Measurements from ENCODE around the gene TMEM106B. TPM values are rescaled to one million over a fixed set of nuclear protein-coding genes. Genes with fewer than 3 reads are reported as not detected.

The TMEM106B gene
- total RNA-seq, 1 experiment from 2014 or later = 33.7 TPM

- no TSS peak for BruUV-seq (replicated peaks)
- Mint-ChIP-seq H3K4me3 (ENCODE audit: unreplicated experiment) (no peak overlapping the region), H3K4me1 (ENCODE audit: insufficient read depth, unreplicated experiment) (no peaks in the 10 kb centered on the region), H3K27ac (ENCODE audit: low read depth, unreplicated experiment) (no peak overlapping the region), H3K9me3 (ENCODE audit: unreplicated experiment) (no peaks in the 10 kb centered on the region), H3K27me3 (ENCODE audit: insufficient read depth, unreplicated experiment) (no peaks in the 10 kb centered on the region), H3K36me3 (ENCODE audit: insufficient read depth, unreplicated experiment) (no peaks in the 10 kb centered on the region)
- ChIA-PET POLR2A (no interaction called here), CTCF (interaction anchor here (0.8 kb wide), 1 partner anchor 32 kb away, joined by 4 read pairs; no protein-coding TSS in a partner anchor)
- TF ChIP-seq CTCF (IDR thresholded peaks at IDR 0.05; ENCODE audit: unreplicated experiment) = no peak
- intact Hi-C loops (cut with micrococcal nuclease) = no loop called here
- DNase-seq (ENCODE audit: unreplicated experiment) = no peak
Observed at GRCh38 chr7:12289996-12290395, 78.9 kb downstream of the TMEM106B start.

- no TSS peak for BruUV-seq (replicated peaks)
- ChIA-PET CTCF (no interaction called here), POLR2A (no interaction called here)
- no peak for DNase-seq (ENCODE audit: unreplicated experiment)
- no peaks in the 10 kb centered on the region for H3K36me3 Mint-ChIP-seq (ENCODE audit: insufficient read depth, unreplicated experiment)
- no peak for TF ChIP-seq CTCF (IDR thresholded peaks at IDR 0.05; ENCODE audit: unreplicated experiment)
- no peak overlapping the region for H3K4me3 Mint-ChIP-seq (ENCODE audit: unreplicated experiment)
- H3K9me3 Mint-ChIP-seq (ENCODE audit: unreplicated experiment) = no peaks in the 10 kb centered on the region
- H3K4me1 Mint-ChIP-seq (ENCODE audit: insufficient read depth, unreplicated experiment) = no peaks in the 10 kb centered on the region
- intact Hi-C loops (cut with micrococcal nuclease) = no loop called here
- H3K27ac Mint-ChIP-seq (ENCODE audit: low read depth, unreplicated experiment) = no peak overlapping the region
- no peaks in the 10 kb centered on the region for H3K27me3 Mint-ChIP-seq (ENCODE audit: insufficient read depth, unreplicated experiment)
Observed at GRCh38 chr7:12290761-12291160, 79.7 kb downstream of the TMEM106B start.

GRCh38 chr7:12291870-12292269, 80.8 kb downstream of the TMEM106B start:
- H3K9me3 Mint-ChIP-seq (ENCODE audit: unreplicated experiment) = no peaks in the 10 kb centered on the region

More at GRCh38 chr7:12291870-12292269, 80.8 kb downstream of the TMEM106B start:
- Mint-ChIP-seq H3K4me1 (ENCODE audit: insufficient read depth, unreplicated experiment) (no peaks in the 10 kb centered on the region), H3K4me3 (ENCODE audit: unreplicated experiment) (no peak overlapping the region), H3K36me3 (ENCODE audit: insufficient read depth, unreplicated experiment) (no peaks in the 10 kb centered on the region), H3K27me3 (ENCODE audit: insufficient read depth, unreplicated experiment) (no peaks in the 10 kb centered on the region), H3K27ac (ENCODE audit: low read depth, unreplicated experiment) (no peak overlapping the region)
- no peak for TF ChIP-seq CTCF (IDR thresholded peaks at IDR 0.05; ENCODE audit: unreplicated experiment)
- peak; percentile 14 for DNase-seq (ENCODE audit: unreplicated experiment)
- intact Hi-C loops (cut with micrococcal nuclease) = no loop called here
- BruUV-seq (replicated peaks) = no TSS peak
- ChIA-PET POLR2A (no interaction called here), CTCF (interaction anchor here (0.6 kb wide), 1 partner anchor 30 kb away, joined by 3 read pairs; no protein-coding TSS in a partner anchor)

Other genes with a start within 250 kb of the TMEM106B start
- 3.0 and 3.1 TPM in 2 replicates for gene VWDE, start 192.6 kb downstream of the TMEM106B start, total RNA-seq (2022)